Measurements from ENCODE around the gene CHKB. TPM values are rescaled to one million over a fixed set of nuclear protein-coding genes. Genes with fewer than 3 reads are reported as not detected.

CHKB gene
- total and polyA plus RNA-seq, 2 of the 8 experiments (the other 6 are each of a cell fraction or from before 2014, with no cell fraction given), result 27.9 to 42.2 TPM

- TF ChIP-seq CHD7 (IDR thresholded peaks at IDR 0.05; ENCODE audit: insufficient replicate concordance, low read length), result no peak
- no peak for TF ChIP-seq JUN (IDR thresholded peaks at IDR 0.05; ENCODE audit: low read depth, low read length)
- no peak for TF ChIP-seq CHD1 (IDR thresholded peaks at IDR 0.05; ENCODE audit: low read depth, low read length)
- TF ChIP-seq BACH1 (IDR thresholded peaks at IDR 0.05; ENCODE audit: low read length), result no peak
- TF ChIP-seq KDM1A (IDR thresholded peaks at IDR 0.05; ENCODE audit: borderline replicate concordance, low read length), result no peak
- TF ChIP-seq EZH2 (IDR thresholded peaks at IDR 0.05; ENCODE audit: low read depth, low read length, severe bottlenecking), result no peak
- no peak for TF ChIP-seq KDM4A (IDR thresholded peaks at IDR 0.05; ENCODE audit: low read depth, low read length, severe bottlenecking)
- no peak for TF ChIP-seq ZNF274 (IDR thresholded peaks at IDR 0.05; ENCODE audit: borderline replicate concordance, extremely low read depth, low read length)
Observed at GRCh38 chr22:50620593-50621355, 38.1 kb upstream of the CHKB start (continued).
